Hepatocyte (in vitro differentiated cells): ENCODE measurements around the gene KCNQ1. TPM values are rescaled to one million over a fixed set of nuclear protein-coding genes. Genes with fewer than 3 reads are reported as not detected.
A peak's percentile ranks its signal among the peaks of the same experiment; 100 is the strongest.
"Not testable (repeated sequence)": the region's sequence is repeated elsewhere in the genome, so short reads cannot be mapped to it uniquely, and the experiment has no call there.

ENCODE experiments used
- DNase-seq: peaks from one replicate; pipeline ENCODE4 v3.0.0-alpha.2; 2016; ENCODE audit warnings: low spot score
- H2AFZ ChIP-seq: fragments of 200-600 bp; sonication (generic); 2 replicates; pipeline ENCODE4 v1.6.0; 2016; ENCODE audit warnings: antibody characterized with exemption, mild to moderate bottlenecking
- H3K27ac ChIP-seq: fragments of 200-600 bp; sonication (generic); 2 replicates; pipeline ENCODE4 v1.5.1; 2016; ENCODE audit warnings: mild to moderate bottlenecking
- H3K27me3 ChIP-seq: fragments of 200-600 bp; sonication (generic); 2 replicates; pipeline ENCODE4 v1.6.1; 2016
- H3K36me3 ChIP-seq: fragments of 200-600 bp; sonication (generic); replicated peaks from 2 replicates; pipeline ENCODE4 v1.5.1; 2016; ENCODE audit warnings: low read depth; ENCODE audit not compliant: insufficient read depth
- H3K4me1 ChIP-seq: fragments of 200-600 bp; sonication (generic); 2 replicates; pipeline ENCODE4 v1.5.1; 2016; ENCODE audit warnings: mild to moderate bottlenecking, moderate library complexity; ENCODE audit not compliant: insufficient read depth
- H3K4me2 ChIP-seq: fragments of 200-600 bp; sonication (generic); 2 replicates; pipeline ENCODE4 v1.6.0; 2016
- H3K4me3 ChIP-seq: fragments of 200-600 bp; sonication (generic); 2 replicates; pipeline ENCODE4 v1.5.1; 2016; ENCODE audit warnings: mild to moderate bottlenecking
- H3K79me2 ChIP-seq: fragments of 200-600 bp; sonication (generic); 2 replicates; pipeline ENCODE4 v1.6.0; 2017; ENCODE audit warnings: mild to moderate bottlenecking
- H3K9me2 ChIP-seq: fragments of 200-600 bp; sonication (generic); replicated peaks from 2 replicates; pipeline ENCODE4 v1.6.0; 2017; ENCODE audit warnings: mild to moderate bottlenecking; ENCODE audit not compliant: insufficient read depth
- H3K9me3 ChIP-seq: fragments of 200-600 bp; sonication (generic); 2 replicates; pipeline ENCODE4 v1.5.1; 2016; ENCODE audit warnings: low read depth, mild to moderate bottlenecking
- H4K20me1 ChIP-seq: fragments of 200-600 bp; sonication (generic); 2 replicates; pipeline ENCODE4 v1.6.0; 2016; ENCODE audit warnings: mild to moderate bottlenecking; ENCODE audit not compliant: insufficient read depth, poor library complexity, severe bottlenecking
- CTCF ChIP-seq: fragments of 200-600 bp; sonication (generic); IDR thresholded peaks from 2 replicates; pipeline ENCODE4 v1.5.1; 2016; ENCODE audit warnings: antibody characterized with exemption, mild to moderate bottlenecking; ENCODE audit not compliant: poor library complexity
- EZH2 ChIP-seq: fragments of 200-600 bp; sonication (generic); IDR thresholded peaks from 2 replicates; pipeline ENCODE4 v1.6.1; 2016; ENCODE audit warnings: antibody characterized with exemption, mild to moderate bottlenecking, borderline replicate concordance
- EZH2phosphoT487 ChIP-seq: fragments of 200-600 bp; sonication (generic); IDR thresholded peaks from one replicate; pipeline ENCODE4 v1.6.1; 2018; ENCODE audit warnings: antibody characterized with exemption, mild to moderate bottlenecking, low read depth, moderate library complexity; ENCODE audit not compliant: unreplicated experiment, severe bottlenecking
- WGBS: methylation state at CpG from one replicate; pipeline ENCODE4 v1.1.6; 2016; ENCODE audit warnings: low lambda C conversion rate; ENCODE audit errors: missing lambda C conversion rate; 5-methylcytosine and 5-hydroxymethylcytosine counted together
- polyA plus RNA-seq: library from polyadenylated mRNA; unstranded; fragments of >200 nt; fragmentation: Nextera tagmentation; extraction: Ambion mirVana; gene quantifications from 2 replicates; pipeline ENCODE4 v1.2.1, GENCODE V29; 2016
- total RNA-seq: library from RNA; depleted of rRNA; stranded (reverse); fragments of >200 nt; gene quantifications from 2 replicates; pipeline ENCODE4 v1.2.3, GENCODE V29; 2014

KCNQ1 gene
- total and polyA plus RNA-seq, 2 experiments from 2014 or later, result 1.8 to 6.4 TPM

DNA sequence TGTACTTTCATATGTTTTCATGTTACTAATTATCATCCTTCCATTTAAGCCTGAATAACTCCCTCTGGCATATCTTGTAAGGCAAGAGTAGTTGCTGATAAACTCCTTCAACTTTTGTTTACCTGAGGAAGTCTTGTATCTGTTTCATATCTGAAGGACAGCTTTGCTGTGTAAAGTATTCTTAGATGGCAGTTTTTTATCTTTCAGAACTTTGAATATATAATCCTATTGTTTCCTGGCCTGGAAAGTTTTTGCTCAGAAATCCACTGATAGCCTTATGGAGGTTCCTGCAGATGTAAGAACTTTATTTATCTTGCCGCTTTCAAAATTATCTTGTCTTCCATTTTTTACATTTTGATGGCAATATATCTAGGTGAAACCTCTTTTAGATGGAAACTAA is 185.9 kb downstream of the KCNQ1 start:
- TF ChIP-seq EZH2phosphoT487 (no peak), CTCF (no peak), EZH2 (no peak)
- Histone ChIP-seq H3K79me2 (no peaks in the 10 kb centered on the region), H3K27me3 (no peaks in the 10 kb centered on the region), H3K4me1 (no peaks in the 10 kb centered on the region), H3K4me2 (no peak overlapping the region), H4K20me1 (no peaks in the 10 kb centered on the region), H3K9me2 (no peaks in the 10 kb centered on the region), H3K9me3 (peaks cover 52% of the 10 kb centered on the region), H3K36me3 (no peaks in the 10 kb centered on the region), H3K27ac (no peak overlapping the region), H3K4me3 (peak overlapping the region; percentile 14), H2AFZ (no peak overlapping the region)
- DNase-seq, result no peak
- 97% methylated on average over 1 of the region's 1 CpG for WGBS

DNA sequence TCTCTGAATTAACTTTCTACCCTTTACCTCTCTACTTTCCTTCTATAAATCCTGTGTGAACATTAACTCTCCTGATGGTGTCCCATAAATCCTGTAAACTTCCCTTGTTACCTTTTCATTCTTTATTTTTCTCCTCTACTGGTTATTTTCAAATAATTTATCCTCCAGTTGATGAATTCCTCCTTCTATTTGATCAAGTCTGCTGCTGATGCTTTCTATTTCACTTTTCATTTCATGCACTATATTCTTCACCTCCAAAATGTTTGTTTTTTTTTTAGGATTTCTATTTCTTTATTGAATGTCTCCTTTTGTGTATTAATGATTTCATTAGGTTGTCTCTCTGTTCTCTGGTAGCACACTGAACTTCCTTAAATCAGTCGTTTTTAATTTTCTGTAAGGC is 186.4 kb downstream of the KCNQ1 start:
- no peaks in the 10 kb centered on the region for H3K36me3 ChIP-seq
- no peaks in the 10 kb centered on the region for H3K27me3 ChIP-seq
- H3K27ac ChIP-seq, result no peak overlapping the region
- DNase-seq, result no peak
- H3K9me3 ChIP-seq, result peaks cover 49% of the 10 kb centered on the region
- no peak for TF ChIP-seq CTCF
- TF ChIP-seq EZH2phosphoT487, result no peak
- no peak for TF ChIP-seq EZH2
- no peaks in the 10 kb centered on the region for H4K20me1 ChIP-seq
- no peaks in the 10 kb centered on the region for H3K4me1 ChIP-seq
- H3K9me2 ChIP-seq, result no peaks in the 10 kb centered on the region
- 77% methylated on average over 1 of the region's 1 CpG for WGBS
- no peaks in the 10 kb centered on the region for H3K79me2 ChIP-seq
- no peak overlapping the region for H3K4me2 ChIP-seq
- no peak overlapping the region for H2AFZ ChIP-seq
- no peak overlapping the region for H3K4me3 ChIP-seq

DNA sequence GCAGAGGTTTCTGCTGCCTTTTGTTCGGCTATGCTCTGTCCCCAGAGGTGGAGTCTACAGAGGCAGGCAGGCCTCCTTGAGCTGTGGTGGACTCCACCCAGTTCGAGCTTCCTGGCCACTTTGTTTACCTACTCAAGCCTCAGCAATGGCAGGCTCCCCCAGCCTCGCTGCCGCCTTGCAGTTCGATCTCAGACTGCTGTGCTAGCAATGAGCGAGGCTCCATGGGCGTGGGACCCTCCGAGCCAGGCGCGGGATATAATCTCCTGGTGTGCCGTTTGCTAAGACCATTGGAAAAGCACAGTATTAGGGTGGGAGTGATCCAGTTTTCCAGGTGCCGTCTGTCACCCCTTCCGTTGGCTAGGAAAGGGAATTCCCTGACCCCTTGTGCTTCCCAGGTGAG is 195.0 kb downstream of the KCNQ1 start:
- not testable (repeated sequence) for H3K27ac ChIP-seq, H3K9me2 ChIP-seq, H3K79me2 ChIP-seq, H3K4me2 ChIP-seq, H3K27me3 ChIP-seq, DNase-seq, H3K4me3 ChIP-seq, H3K4me1 ChIP-seq, H2AFZ ChIP-seq, H4K20me1 ChIP-seq, H3K36me3 ChIP-seq
- 96% methylated on average over 13 of the region's 13 CpGs for WGBS
- H3K9me3 ChIP-seq, result peaks cover 53% of the 10 kb centered on the region

DNA sequence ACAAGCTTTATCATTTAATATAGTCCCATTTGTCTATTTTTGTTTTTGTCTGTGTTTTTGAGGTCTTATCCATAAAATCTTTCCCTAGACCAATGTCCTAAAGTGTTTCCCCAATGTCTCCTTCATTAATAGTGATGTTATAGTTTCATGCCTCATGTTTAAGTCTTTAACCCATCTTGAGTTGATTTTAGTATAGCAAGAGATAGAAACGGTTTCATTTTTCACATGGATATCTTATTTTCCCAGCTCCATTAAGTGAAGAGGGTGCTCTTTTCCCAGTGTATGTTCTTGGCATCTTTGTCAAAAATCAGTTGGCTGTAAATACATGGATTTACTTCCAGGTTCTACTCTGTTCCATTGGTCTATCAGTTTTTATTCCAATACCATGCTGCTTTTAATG is 196.8 kb downstream of the KCNQ1 start:
- no peaks in the 10 kb centered on the region for H3K27me3 ChIP-seq
- H3K27ac ChIP-seq, result no peak overlapping the region
- DNase-seq, result no peak
- no peak overlapping the region for H2AFZ ChIP-seq
- H3K79me2 ChIP-seq, result no peaks in the 10 kb centered on the region
- H3K4me1 ChIP-seq, result no peaks in the 10 kb centered on the region
- 72% methylated on average over 1 of the region's 1 CpG for WGBS
- H3K36me3 ChIP-seq, result no peaks in the 10 kb centered on the region
- H4K20me1 ChIP-seq, result no peaks in the 10 kb centered on the region
- no peak overlapping the region for H3K4me2 ChIP-seq
- no peaks in the 10 kb centered on the region for H3K9me2 ChIP-seq
- TF ChIP-seq EZH2phosphoT487 (no peak), EZH2 (no peak), CTCF (no peak)
- H3K4me3 ChIP-seq, result no peak overlapping the region
- H3K9me3 ChIP-seq, result peaks cover 64% of the 10 kb centered on the region
